Activated B cell treated with CpG ODN at 0.5 μM for 24 hours (primary cell): ENCODE results near the gene COL16A1. TPM values are rescaled to one million over a fixed set of nuclear protein-coding genes. Genes with fewer than 3 reads are reported as not detected.

Experiments
- ATAC-seq: fragments of 200-7000 bp; cut with Tn5 transposase; one replicate; pipeline ENCODE4 v1.10.0; 2021; ENCODE audit warnings: low read depth, mild to moderate bottlenecking, moderate library complexity
- CTCF ChIA-PET: fragments of 350-600 bp; sonication (Branson Sonifier 250); formaldehyde crosslinking; loops from one replicate; lab custom pipeline; 2021; ENCODE audit warnings: antibody characterized with exemption; lab: Charles Lee
- POLR2A ChIA-PET: fragments of 350-600 bp; sonication (Branson Sonifier 250); formaldehyde crosslinking; loops from one replicate; lab custom pipeline; 2021; ENCODE audit warnings: antibody characterized with exemption; lab: Charles Lee
- DNase-seq: peaks from one replicate; pipeline ENCODE4 v3.0.0; 2022
- H3K27ac Mint-ChIP-seq: one replicate; pipeline ENCODE4 v1.8.0; 2020; ENCODE audit warnings: mixed read lengths
- H3K27me3 Mint-ChIP-seq: one replicate; pipeline ENCODE4 v1.8.0; 2021; ENCODE audit warnings: mixed read lengths
- H3K36me3 Mint-ChIP-seq: one replicate; pipeline ENCODE4 v1.8.0; 2021; ENCODE audit warnings: low read depth, mixed read lengths
- H3K4me1 Mint-ChIP-seq: one replicate; pipeline ENCODE4 v1.8.0; 2021; ENCODE audit warnings: mixed read lengths
- H3K4me3 Mint-ChIP-seq: one replicate; pipeline ENCODE4 v1.8.0; 2020; ENCODE audit warnings: mild to moderate bottlenecking, mixed read lengths
- H3K9me3 Mint-ChIP-seq: one replicate; pipeline ENCODE4 v1.8.0; 2020; ENCODE audit warnings: mixed read lengths
- intact Hi-C: fragments of 100-400 bp; cut with micrococcal nuclease; formaldehyde crosslinking; loops from one replicate; pipeline ENCODE4 v1.15.1; 2024
- total RNA-seq: library from RNA; stranded (reverse); gene quantifications from 2 replicates; pipeline ENCODE4 v1.2.3, GENCODE V29; 2022
- TF ChIP-seq, protein P1 (sequence below): fragments of 200-600 bp; IDR thresholded peaks from one replicate; pipeline ENCODE4 v1.8.0; 2022; ENCODE audit warnings: antibody characterized with exemption, mild to moderate bottlenecking

Gene COL16A1
- total RNA-seq, 1 donor from 2014 or later = 0.31 TPM

DNA sequence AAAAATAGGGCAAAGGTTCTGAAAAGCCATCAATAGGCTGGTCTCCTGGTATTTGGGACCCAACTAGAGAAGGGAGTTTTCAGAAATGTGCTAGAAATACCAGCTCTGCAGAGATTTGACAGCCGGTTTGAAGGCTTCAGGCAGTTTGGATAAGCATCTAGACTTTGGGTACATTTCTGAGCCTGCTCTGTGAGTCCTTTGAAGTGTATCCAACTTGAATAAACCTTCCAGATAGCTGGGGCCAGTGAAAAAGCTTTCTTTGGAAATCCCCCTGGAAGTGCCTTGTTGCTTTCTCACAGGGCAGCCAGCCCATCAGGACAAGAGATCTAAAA is 52.8 kb downstream of the COL16A1 start:
- Mint-ChIP-seq H3K36me3 (no peaks in the 10 kb centered on the region), H3K4me3 (no peak overlapping the region), H3K27ac (no peak overlapping the region), H3K27me3 (no peaks in the 10 kb centered on the region), H3K4me1 (peaks cover 2% of the 10 kb centered on the region), H3K9me3 (no peaks in the 10 kb centered on the region)
- POLR2A ChIA-PET = interaction anchor here (1.3 kb wide), 1 partner anchor 138 kb away, joined by 4 read pairs; no protein-coding TSS in a partner anchor
- CTCF ChIA-PET = no interaction called here
- TF ChIP-seq, protein P1, sequence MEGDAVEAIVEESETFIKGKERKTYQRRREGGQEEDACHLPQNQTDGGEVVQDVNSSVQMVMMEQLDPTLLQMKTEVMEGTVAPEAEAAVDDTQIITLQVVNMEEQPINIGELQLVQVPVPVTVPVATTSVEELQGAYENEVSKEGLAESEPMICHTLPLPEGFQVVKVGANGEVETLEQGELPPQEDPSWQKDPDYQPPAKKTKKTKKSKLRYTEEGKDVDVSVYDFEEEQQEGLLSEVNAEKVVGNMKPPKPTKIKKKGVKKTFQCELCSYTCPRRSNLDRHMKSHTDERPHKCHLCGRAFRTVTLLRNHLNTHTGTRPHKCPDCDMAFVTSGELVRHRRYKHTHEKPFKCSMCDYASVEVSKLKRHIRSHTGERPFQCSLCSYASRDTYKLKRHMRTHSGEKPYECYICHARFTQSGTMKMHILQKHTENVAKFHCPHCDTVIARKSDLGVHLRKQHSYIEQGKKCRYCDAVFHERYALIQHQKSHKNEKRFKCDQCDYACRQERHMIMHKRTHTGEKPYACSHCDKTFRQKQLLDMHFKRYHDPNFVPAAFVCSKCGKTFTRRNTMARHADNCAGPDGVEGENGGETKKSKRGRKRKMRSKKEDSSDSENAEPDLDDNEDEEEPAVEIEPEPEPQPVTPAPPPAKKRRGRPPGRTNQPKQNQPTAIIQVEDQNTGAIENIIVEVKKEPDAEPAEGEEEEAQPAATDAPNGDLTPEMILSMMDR = no peak
- intact Hi-C loops = no loop called here
- no peak for ATAC-seq
- no peak for DNase-seq

DNA sequence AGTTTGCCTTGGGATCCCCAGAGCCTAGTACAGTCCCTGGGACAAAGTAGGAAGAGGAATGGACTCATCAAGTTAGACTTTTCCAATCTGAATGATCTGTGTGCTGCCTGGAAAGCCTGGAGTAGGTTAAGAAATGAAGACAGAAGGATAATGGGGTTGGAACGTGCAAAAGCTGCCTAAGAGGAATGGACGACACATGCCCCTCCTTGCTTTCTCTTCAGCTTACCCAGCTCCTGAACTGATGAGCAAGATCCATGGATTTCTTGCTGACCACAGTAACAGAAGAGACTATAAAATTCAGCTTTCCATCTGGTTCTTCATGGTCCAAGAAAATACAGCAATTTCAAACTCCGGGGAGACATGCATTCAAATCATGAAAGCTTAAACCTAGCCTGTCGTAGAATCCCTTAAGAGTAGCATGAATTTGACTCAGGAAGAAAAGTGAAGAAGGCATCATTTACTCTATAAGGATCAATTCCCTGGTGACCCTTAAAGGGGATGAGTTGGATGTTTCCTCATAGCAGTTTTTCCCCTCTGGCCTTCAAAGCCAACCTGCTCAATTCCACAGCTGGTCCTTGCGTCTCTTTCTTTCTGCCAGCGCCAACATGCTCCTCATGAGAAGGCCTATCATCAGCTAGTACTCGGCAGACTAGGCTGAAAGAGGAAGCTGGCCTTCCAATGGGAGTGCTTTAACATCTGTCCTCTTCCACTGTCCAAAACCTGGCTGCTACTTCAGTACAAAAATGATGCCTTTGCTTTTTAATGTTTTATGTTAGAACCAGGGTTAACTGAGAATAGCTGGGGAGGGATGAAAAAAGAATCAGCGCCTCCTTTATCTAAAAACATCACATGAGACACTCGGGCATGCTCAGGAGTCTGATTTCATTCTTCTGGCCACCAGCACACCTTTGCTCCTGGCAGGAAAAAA is 53.4 kb downstream of the COL16A1 start:
- ATAC-seq (no peak), DNase-seq (no peak)
- intact Hi-C loops = no loop called here
- no peak overlapping the region for H3K27ac Mint-ChIP-seq
- POLR2A ChIA-PET = interaction anchor here (1.3 kb wide), 1 partner anchor 138 kb away, joined by 4 read pairs; no protein-coding TSS in a partner anchor
- CTCF ChIA-PET = no interaction called here
- no peak overlapping the region for H3K4me3 Mint-ChIP-seq
- H3K4me1 Mint-ChIP-seq = peaks cover 8% of the 10 kb centered on the region
- H3K9me3 Mint-ChIP-seq = no peaks in the 10 kb centered on the region
- no peaks in the 10 kb centered on the region for H3K36me3 Mint-ChIP-seq
- H3K27me3 Mint-ChIP-seq = no peaks in the 10 kb centered on the region
- TF ChIP-seq, protein P1 = no peak

DNA sequence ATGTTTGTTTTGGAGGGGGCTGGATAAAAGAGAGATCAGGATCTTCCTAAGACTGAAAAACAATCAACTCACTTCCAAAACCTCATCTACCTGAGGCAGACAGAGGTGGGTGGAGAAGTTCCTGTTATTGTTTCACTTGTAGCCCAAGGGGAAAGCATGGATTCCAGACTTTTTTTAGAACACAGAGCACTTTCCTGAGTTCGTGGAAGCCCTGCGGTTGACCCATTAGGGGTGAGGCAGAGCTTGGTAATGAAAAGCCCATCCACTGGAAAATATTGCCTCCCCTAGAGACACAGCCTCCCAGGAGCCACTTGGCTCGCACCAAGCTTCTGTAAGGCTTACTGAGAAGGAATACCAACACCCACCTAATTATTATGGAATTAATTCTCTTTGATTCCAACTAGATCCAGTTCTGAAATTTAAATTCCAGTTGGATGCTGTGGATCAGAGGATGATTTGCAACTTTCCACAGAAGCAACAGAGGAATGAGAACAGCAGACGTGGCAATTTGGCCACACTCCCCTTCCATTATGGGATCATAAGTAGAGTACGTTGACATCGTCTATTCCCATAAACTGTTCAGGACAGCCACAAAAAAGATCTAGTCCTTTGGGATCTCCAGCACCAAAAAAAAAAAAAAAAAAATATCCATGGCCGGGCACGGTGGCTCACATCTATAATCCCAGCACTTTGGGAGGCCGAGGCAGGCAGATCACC is 55.0 kb downstream of the COL16A1 start:
- H3K27me3 Mint-ChIP-seq = no peaks in the 10 kb centered on the region
- TF ChIP-seq, protein P1 = no peak
- H3K4me3 Mint-ChIP-seq = no peak overlapping the region
- POLR2A ChIA-PET = no interaction called here
- H3K36me3 Mint-ChIP-seq = peaks cover 11% of the 10 kb centered on the region
- CTCF ChIA-PET = no interaction called here
- DNase-seq = no peak
- intact Hi-C loops = no loop called here
- H3K4me1 Mint-ChIP-seq = peaks cover 21% of the 10 kb centered on the region
- H3K9me3 Mint-ChIP-seq = no peaks in the 10 kb centered on the region
- no peak overlapping the region for H3K27ac Mint-ChIP-seq
- no peak for ATAC-seq

DNA sequence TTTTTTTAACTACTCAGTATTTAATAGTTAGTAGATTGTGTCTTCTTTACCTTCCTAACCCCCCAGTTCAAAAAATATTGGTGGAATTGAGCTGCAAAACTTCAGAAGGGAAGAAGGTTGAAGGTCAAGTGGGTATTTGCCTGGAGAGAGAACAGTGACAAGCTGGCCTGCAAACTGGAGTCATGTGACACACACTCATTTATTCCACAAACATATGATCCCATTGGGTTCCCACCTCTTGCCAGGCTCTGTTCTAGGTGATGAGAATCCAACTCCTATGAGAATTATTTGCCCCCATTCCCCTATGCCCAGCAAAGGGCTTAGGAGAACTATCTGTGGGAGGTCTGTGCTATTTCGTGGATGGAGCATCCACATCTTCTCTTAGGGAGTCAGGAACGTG is 55.6 kb downstream of the COL16A1 start:
- DNase-seq (no peak), ATAC-seq (no peak)
- Mint-ChIP-seq H3K27ac (no peak overlapping the region), H3K36me3 (peaks cover 11% of the 10 kb centered on the region), H3K27me3 (no peaks in the 10 kb centered on the region), H3K9me3 (no peaks in the 10 kb centered on the region), H3K4me1 (peaks cover 26% of the 10 kb centered on the region), H3K4me3 (no peak overlapping the region)
- TF ChIP-seq, protein P1 = no peak
- CTCF ChIA-PET = no interaction called here
- POLR2A ChIA-PET = no interaction called here
- intact Hi-C loops = no loop called here

DNA sequence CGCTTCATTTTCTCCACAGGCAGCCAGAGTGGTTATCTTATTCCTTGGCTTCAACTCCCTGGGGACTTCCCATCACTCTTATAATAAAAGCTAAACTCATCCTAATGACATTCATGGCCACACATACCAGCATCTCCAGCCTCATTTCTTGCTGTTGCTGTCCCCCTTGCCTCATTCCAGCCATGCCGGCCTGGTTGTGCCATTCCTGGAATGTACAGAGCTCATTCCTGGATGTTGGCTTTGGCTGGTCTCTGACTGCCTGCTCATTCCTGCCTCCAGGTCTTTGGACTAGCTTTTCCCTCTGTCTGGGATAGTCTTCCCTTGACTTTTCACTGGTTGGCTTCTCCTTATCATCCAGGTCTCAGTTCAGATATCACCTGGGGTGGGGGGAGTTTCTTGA is 56.7 kb downstream of the COL16A1 start:
- intact Hi-C loops = no loop called here
- ATAC-seq (no peak), DNase-seq (no peak)
- Mint-ChIP-seq H3K27me3 (no peaks in the 10 kb centered on the region), H3K9me3 (no peaks in the 10 kb centered on the region), H3K36me3 (peaks cover 12% of the 10 kb centered on the region), H3K27ac (no peak overlapping the region), H3K4me1 (peaks cover 32% of the 10 kb centered on the region), H3K4me3 (no peak overlapping the region)
- ChIA-PET CTCF (interaction anchor here (0.6 to 1.3 kb wide), 2 partner anchors 142 to 329 kb away, joined by 5 to 6 read pairs; no protein-coding TSS in a partner anchor), POLR2A (no interaction called here)
- TF ChIP-seq, protein P1 = no peak
